Measurements from ENCODE around the gene PCCA.
A peak's percentile ranks its signal among the peaks of the same experiment; 100 is the strongest.
"Not testable (repeated sequence)": the region's sequence is repeated elsewhere in the genome, so short reads cannot be mapped to it uniquely, and the experiment has no call there.

PCCA gene

GRCh38 chr13:100564444-100565223, 475.7 kb downstream of the PCCA start:
- no peak overlapping the region for H3K4me3 ChIP-seq (ENCODE audit: low read depth, low read length)
- DNase-seq (ENCODE audit: low read depth), result no peak
- no peak for TF ChIP-seq CTCF (IDR thresholded peaks at IDR 0.05; ENCODE audit: low read depth, low read length, missing control alignments)

GRCh38 chr13:100565286-100565685, 476.4 kb downstream of the PCCA start:
- no peak overlapping the region for H3K4me3 ChIP-seq (ENCODE audit: low read depth, low read length)
- no peak for TF ChIP-seq CTCF (IDR thresholded peaks at IDR 0.05; ENCODE audit: low read depth, low read length, missing control alignments)
- DNase-seq (ENCODE audit: low read depth), result no peak

- no peak for DNase-seq (ENCODE audit: low read depth)
- no peak overlapping the region for H3K4me3 ChIP-seq (ENCODE audit: low read depth, low read length)
- no peak for TF ChIP-seq CTCF (IDR thresholded peaks at IDR 0.05; ENCODE audit: low read depth, low read length, missing control alignments)
Measured at GRCh38 chr13:100566543-100566942, 477.6 kb downstream of the PCCA start.

GRCh38 chr13:100573121-100573520, 484.2 kb downstream of the PCCA start:
- no peak overlapping the region for H3K4me3 ChIP-seq (ENCODE audit: low read depth, low read length)
- TF ChIP-seq CTCF (IDR thresholded peaks at IDR 0.05; ENCODE audit: low read depth, low read length, missing control alignments), result peak; percentile 76
- DNase-seq (ENCODE audit: low read depth), result peak; percentile 49

GRCh38 chr13:100577239-100577638, 488.3 kb downstream of the PCCA start:
- DNase-seq (ENCODE audit: low read depth); H3K4me3 ChIP-seq (ENCODE audit: low read depth, low read length): not testable (repeated sequence)

Measured in GM12864 (cell line).